ENCODE measurements around the gene CST7. TPM values are rescaled to one million over a fixed set of nuclear protein-coding genes. Genes with fewer than 3 reads are reported as not detected.

CST7 gene
- total RNA-seq, 1 experiment from 2014 or later: 1.0 TPM

- no peak for DNase-seq (ENCODE audit: low read depth)
Observed at GRCh38 chr20:24984961-24985640, 36.0 kb downstream of the CST7 start.

GRCh38 chr20:24985802-24986201 lies 36.7 kb downstream of the CST7 start:
- DNase-seq (ENCODE audit: low read depth): no peak

GRCh38 chr20:24986436-24987015 lies 37.5 kb downstream of the CST7 start:
- no peak for DNase-seq (ENCODE audit: low read depth)

GRCh38 chr20:24987244-24987643 lies 38.2 kb downstream of the CST7 start:
- DNase-seq (ENCODE audit: low read depth): no peak

GRCh38 chr20:24987873-24988835 lies 39.1 kb downstream of the CST7 start:
- DNase-seq (ENCODE audit: low read depth): no peak

- no peak for DNase-seq (ENCODE audit: low read depth)
Observed at GRCh38 chr20:24989162-24989561, 40.1 kb downstream of the CST7 start.

GRCh38 chr20:24990810-24991252 lies 41.8 kb downstream of the CST7 start:
- no peak for DNase-seq (ENCODE audit: low read depth)

- DNase-seq (ENCODE audit: low read depth): peak; percentile 18
Observed at GRCh38 chr20:24991897-24992486, 42.9 kb downstream of the CST7 start.

GRCh38 chr20:24992487-24993205 lies 43.6 kb downstream of the CST7 start, which contains the start of gene APMAP:
Gene APMAP (minus strand): TSS chr20:24992751. CDS start chr20:24992688, 63 bp downstream.
- peak; percentile 89 for DNase-seq (ENCODE audit: low read depth)

GRCh38 chr20:24993337-24994185 lies 44.5 kb downstream of the CST7 start:
- peak; percentile 65 for DNase-seq (ENCODE audit: low read depth)

GRCh38 chr20:24994186-24994465 lies 45.1 kb downstream of the CST7 start:
- DNase-seq (ENCODE audit: low read depth): no peak

- DNase-seq (ENCODE audit: low read depth): peak; percentile 70
Observed at GRCh38 chr20:24994470-24995368, 45.6 kb downstream of the CST7 start.

GRCh38 chr20:24995741-24996448 lies 46.8 kb downstream of the CST7 start:
- DNase-seq (ENCODE audit: low read depth): peak; percentile 23

- no peak for DNase-seq (ENCODE audit: low read depth)
Observed at GRCh38 chr20:24996449-24997377, 47.6 kb downstream of the CST7 start.

GRCh38 chr20:24998121-24998520 lies 49.1 kb downstream of the CST7 start:
- DNase-seq (ENCODE audit: low read depth): no peak

- no peak for DNase-seq (ENCODE audit: low read depth)
Observed at GRCh38 chr20:24998631-24999445, 49.8 kb downstream of the CST7 start.
